Ovary (tissue), 9 donors: Measurements from ENCODE around the gene ASB6. TPM values are rescaled to one million over a fixed set of nuclear protein-coding genes. Genes with fewer than 3 reads are reported as not detected.

Experiments
- DNase-seq, 5 donors: peaks; one replicate each; pipeline ENCODE4 v3.0.0-alpha.2; 2019 to 2020
- H3K27ac ChIP-seq, 2 donors: fragments of 200-600 bp; one replicate each; pipeline versions ENCODE4 v1.5.1 to v1.8.0; 2019 to 2022
- H3K27me3 ChIP-seq: fragments of 200-600 bp; one replicate; pipeline ENCODE4 v1.8.0; 2022
- H3K36me3 ChIP-seq: fragments of 200-600 bp; sonication (generic); one replicate; pipeline ENCODE4 v1.5.1; 2019
- H3K4me1 ChIP-seq: one replicate; pipeline ENCODE4 v1.8.1; 2013; ENCODE audit warnings: mild to moderate bottlenecking, moderate library complexity; ENCODE audit not compliant: insufficient read depth
- H3K4me3 ChIP-seq: fragments of 200-600 bp; sonication (generic); one replicate; pipeline ENCODE4 v1.5.1; 2017
- H3K9me3 ChIP-seq, 2 donors: fragments of 200-600 bp in 1 of 2; sonication (generic) in 1 of 2; one replicate each; pipeline versions ENCODE4 v1.5.1 to v1.8.1; 2013 to 2019; ENCODE audit warnings: mild to moderate bottlenecking in 1 of 2, moderate library complexity in 1 of 2
- CTCF ChIP-seq, 3 donors: fragments of 450-650 bp in 2 of 3; fragments of 200-600 bp in 1 of 3; IDR thresholded peaks; one replicate each; pipeline versions ENCODE4 v1.5.1 to v1.8.0; 2016 to 2022; ENCODE audit warnings: antibody characterized with exemption in 3 of 3, mild to moderate bottlenecking in 1 of 3
- EP300 ChIP-seq: sonication (generic); formaldehyde crosslinking; IDR thresholded peaks from one replicate; pipeline ENCODE4 v1.6.1; 2017; ENCODE audit warnings: antibody characterized with exemption
- POLR2A ChIP-seq: fragments of 450-650 bp; IDR thresholded peaks from one replicate; pipeline ENCODE4 v1.6.1; 2017; ENCODE audit warnings: antibody characterized with exemption, mild to moderate bottlenecking, moderate library complexity
- WGBS, 3 donors: extraction: QIAGEN DNeasy Blood & Tissue Kit in 1 of 3; methylation state at CpG; one replicate each; pipeline versions ENCODE4 v1.1.5 to v1.1.7; 2013 to 2017; 5-methylcytosine and 5-hydroxymethylcytosine counted together
- intact Hi-C, 4 donors: fragments of 100-400 bp; cut with DNase I; formaldehyde crosslinking; loops; one replicate each; pipeline versions ENCODE4 v1.11.0 to v1.15.1; 2022 to 2023
- polyA plus RNA-seq, 2 donors: library from polyadenylated mRNA; stranded (reverse); fragments of 200-250 nt in 1 of 2; fragments of 350-450 nt in 1 of 2; fragmentation: Illumina TruSeq in 1 of 2; extraction: RNeasy Lipid Tissue Mini Kit (QIAGEN cat#74804) in 1 of 2; gene quantifications; one replicate each; pipeline ENCODE4 v1.2.3, GENCODE V29; 2013 to 2014
- total RNA-seq, 7 donors: library from RNA; depleted of rRNA in 2 of 7; stranded (reverse); fragments of >200 nt in 2 of 7; fragmentation: NEBNext Ultra II Directional in 3 of 7; extraction: Animal tissue kit (Norgen Biotek cat#: 25700) in 3 of 7; gene quantifications; one replicate each; pipeline versions ENCODE4 v1.1.0 to v1.2.4, GENCODE V29; 2016 to 2023
- donor health status: DM: no; HTN: no; CAD: no; lungs with moderate emphysema.
- donor health status: DM: no; HTN: no; CAD: no.
- donor health status: Bipolar disorder and iron deficiency.
- donor health status: DM: yes; HTN: yes; CAD: no.
- donor health status: DM: no; HTN: no; CAD: no.
- donor health status: DM: yes; HTN: yes; CAD: no.

Gene ASB6
- total and polyA plus RNA-seq, 9 donors: 6.3 to 20.1 (median 16.6) TPM

- Histone ChIP-seq H3K4me3 (peak overlapping the region; percentile 57), H3K27me3 (no peaks in the 10 kb centered on the region), H3K27ac (peak overlapping the region; percentile 56 to 89), H3K9me3 (no peaks in the 10 kb centered on the region), H3K36me3 (no peaks in the 10 kb centered on the region), H3K4me1 (peaks cover 16% of the 10 kb centered on the region)
- intact Hi-C loops: loop anchor here in 3 of 4 donors (1.0 to 10.0 kb wide), 5 partner anchors 198 to 471 kb away; no protein-coding TSS in a partner anchor
- 1 to 2% (median 1%) methylated on average over 18 to 24 of the region's 24 CpGs for WGBS, 3 donors
- DNase-seq: no peak
- TF ChIP-seq CTCF (IDR thresholded peaks at IDR 0.05) (no peak), POLR2A (no peak), EP300 (no peak)
Measured at GRCh38 chr9:129610213-129610472, 31.8 kb downstream of the ASB6 start.

- 4 to 13% (median 10%) methylated on average over 23 to 25 of the region's 30 CpGs for WGBS, 3 donors
- Histone ChIP-seq H3K4me3 (peak overlapping the region; percentile 57), H3K27me3 (no peaks in the 10 kb centered on the region), H3K9me3 (no peaks in the 10 kb centered on the region), H3K4me1 (peaks cover 16% of the 10 kb centered on the region), H3K36me3 (no peaks in the 10 kb centered on the region), H3K27ac (peak overlapping the region; percentile 56 to 89)
- intact Hi-C loops: loop anchor here (1.0 to 10.0 kb wide), 12 partner anchors 55 to 471 kb away; partner anchors contain the start of gene IER5L (in 1 of the 4)
- DNase-seq: peak; percentile 67 to 81 (median 75)
- TF ChIP-seq POLR2A (no peak), CTCF (IDR thresholded peaks at IDR 0.05) (no peak), EP300 (no peak)
Measured at GRCh38 chr9:129609486-129610212, 32.3 kb downstream of the ASB6 start.

GRCh38 chr9:129608561-129609481 lies 33.1 kb downstream of the ASB6 start:
- TF ChIP-seq POLR2A (no peak), CTCF (IDR thresholded peaks at IDR 0.05) (no peak), EP300 (no peak)
- Histone ChIP-seq H3K36me3 (no peaks in the 10 kb centered on the region), H3K27ac (peak overlapping the region; percentile 56 to 89), H3K9me3 (no peaks in the 10 kb centered on the region), H3K27me3 (no peaks in the 10 kb centered on the region), H3K4me1 (peaks cover 16% of the 10 kb centered on the region), H3K4me3 (no peak overlapping the region)
- WGBS, 3 donors: 83 to 90% (median 88%) methylated on average over 22 to 27 of the region's 27 CpGs
- DNase-seq: peak in 3 of 5 donors; percentile 48 to 61 (median 54)
- intact Hi-C loops: loop anchor here (2.0 to 10.0 kb wide), 9 partner anchors 54 to 470 kb away; partner anchors contain the start of gene IER5L (in 1 of the 4)

GRCh38 chr9:129607027-129607387 lies 34.9 kb downstream of the ASB6 start:
- H3K36me3 ChIP-seq: no peaks in the 10 kb centered on the region
- H3K27me3 ChIP-seq: no peaks in the 10 kb centered on the region
- 66 to 74% (median 69%) methylated on average over 6 of the region's 6 CpGs for WGBS, 3 donors
- no peak for DNase-seq
- H3K9me3 ChIP-seq: no peaks in the 10 kb centered on the region
- H3K4me1 ChIP-seq: peaks cover 16% of the 10 kb centered on the region
- TF ChIP-seq POLR2A (no peak), EP300 (no peak), CTCF (IDR thresholded peaks at IDR 0.05) (no peak)
- no peak overlapping the region for H3K4me3 ChIP-seq
- H3K27ac ChIP-seq: peak overlapping the region in 1 of 2 donors; percentile 56
- intact Hi-C loops: loop anchor here (5.0 to 10.0 kb wide), 8 partner anchors 52 to 432 kb away; partner anchors contain the start of gene IER5L (in 1 of the 4)
